ENCODE measurements around the gene C12orf57.

- TF ChIP-seq POLR2A (IDR thresholded peaks at IDR 0.05; ENCODE audit: insufficient read depth in 1 of 2, low read depth in 2 of 2, low read length in 2 of 2) (no peak), TAF15 (IDR thresholded peaks at IDR 0.05; ENCODE audit: low read depth, low read length, poor library complexity, severe bottlenecking) (no peak), ZNF331 (CRISPR knock-in tag; IDR thresholded peaks at IDR 0.05) (no peak), TP53 (CRISPR knock-in tag; conservative IDR thresholded peaks at IDR 0.05) (no peak), ZNF260 (CRISPR knock-in tag; IDR thresholded peaks at IDR 0.05; ENCODE audit: borderline replicate concordance, low read depth) (no peak), ZNF24 (IDR thresholded peaks at IDR 0.05) (no peak), BATF2 (CRISPR knock-in tag; IDR thresholded peaks at IDR 0.05) (no peak), PHB2 (IDR thresholded peaks at IDR 0.05; ENCODE audit: partially characterized antibody) (no peak), EZH2 (conservative IDR thresholded peaks at IDR 0.05; ENCODE audit: low read depth, low read length) (no peak), CBX1 (IDR thresholded peaks at IDR 0.05; ENCODE audit: low read depth) (no peak), IRF9 (CRISPR knock-in tag; IDR thresholded peaks at IDR 0.05; ENCODE audit: borderline replicate concordance) (no peak), NFIC (IDR thresholded peaks at IDR 0.05; ENCODE audit: low read length) (no peak)
- TF ChIP-seq, protein P1, sequence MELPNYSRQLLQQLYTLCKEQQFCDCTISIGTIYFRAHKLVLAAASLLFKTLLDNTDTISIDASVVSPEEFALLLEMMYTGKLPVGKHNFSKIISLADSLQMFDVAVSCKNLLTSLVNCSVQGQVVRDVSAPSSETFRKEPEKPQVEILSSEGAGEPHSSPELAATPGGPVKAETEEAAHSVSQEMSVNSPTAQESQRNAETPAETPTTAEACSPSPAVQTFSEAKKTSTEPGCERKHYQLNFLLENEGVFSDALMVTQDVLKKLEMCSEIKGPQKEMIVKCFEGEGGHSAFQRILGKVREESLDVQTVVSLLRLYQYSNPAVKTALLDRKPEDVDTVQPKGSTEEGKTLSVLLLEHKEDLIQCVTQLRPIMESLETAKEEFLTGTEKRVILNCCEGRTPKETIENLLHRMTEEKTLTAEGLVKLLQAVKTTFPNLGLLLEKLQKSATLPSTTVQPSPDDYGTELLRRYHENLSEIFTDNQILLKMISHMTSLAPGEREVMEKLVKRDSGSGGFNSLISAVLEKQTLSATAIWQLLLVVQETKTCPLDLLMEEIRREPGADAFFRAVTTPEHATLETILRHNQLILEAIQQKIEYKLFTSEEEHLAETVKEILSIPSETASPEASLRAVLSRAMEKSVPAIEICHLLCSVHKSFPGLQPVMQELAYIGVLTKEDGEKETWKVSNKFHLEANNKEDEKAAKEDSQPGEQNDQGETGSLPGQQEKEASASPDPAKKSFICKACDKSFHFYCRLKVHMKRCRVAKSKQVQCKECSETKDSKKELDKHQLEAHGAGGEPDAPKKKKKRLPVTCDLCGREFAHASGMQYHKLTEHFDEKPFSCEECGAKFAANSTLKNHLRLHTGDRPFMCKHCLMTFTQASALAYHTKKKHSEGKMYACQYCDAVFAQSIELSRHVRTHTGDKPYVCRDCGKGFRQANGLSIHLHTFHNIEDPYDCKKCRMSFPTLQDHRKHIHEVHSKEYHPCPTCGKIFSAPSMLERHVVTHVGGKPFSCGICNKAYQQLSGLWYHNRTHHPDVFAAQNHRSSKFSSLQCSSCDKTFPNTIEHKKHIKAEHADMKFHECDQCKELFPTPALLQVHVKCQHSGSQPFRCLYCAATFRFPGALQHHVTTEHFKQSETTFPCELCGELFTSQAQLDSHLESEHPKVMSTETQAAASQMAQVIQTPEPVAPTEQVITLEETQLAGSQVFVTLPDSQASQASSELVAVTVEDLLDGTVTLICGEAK (IDR thresholded peaks at IDR 0.05), result no peak
- TF ChIP-seq, protein P1 (CRISPR knock-in tag; IDR thresholded peaks at IDR 0.05), result no peak
Observed at GRCh38 chr12:6978611-6979011, 34.8 kb downstream of the C12orf57 start.
